ENCODE measurements around the gene ST8SIA3.

The ST8SIA3 gene

GRCh38 chr18:57416542-57416941 is 64.2 kb downstream of the ST8SIA3 start:
- no peak for DNase-seq (ENCODE audit: low spot score)
- TF ChIP-seq CTCF (IDR thresholded peaks at IDR 0.05) = no peak
- H3K4me3 ChIP-seq = no peak overlapping the region
- no peak overlapping the region for H3K27ac ChIP-seq
